Activated B cell treated with CpG ODN at 0.5 μM for 24 hours (primary cell): ENCODE data around the gene KRTAP5-2. TPM values are rescaled to one million over a fixed set of nuclear protein-coding genes. Genes with fewer than 3 reads are reported as not detected.

ENCODE experiments used
- ATAC-seq: fragments of 200-7000 bp; cut with Tn5 transposase; one replicate; pipeline ENCODE4 v1.10.0; 2021; ENCODE audit warnings: low read depth, mild to moderate bottlenecking, moderate library complexity
- CTCF ChIA-PET: fragments of 350-600 bp; sonication (Branson Sonifier 250); formaldehyde crosslinking; loops from one replicate; lab custom pipeline; 2021; ENCODE audit warnings: antibody characterized with exemption; lab: Charles Lee
- POLR2A ChIA-PET: fragments of 350-600 bp; sonication (Branson Sonifier 250); formaldehyde crosslinking; loops from one replicate; lab custom pipeline; 2021; ENCODE audit warnings: antibody characterized with exemption; lab: Charles Lee
- DNase-seq: peaks from one replicate; pipeline ENCODE4 v3.0.0; 2022
- H3K27ac Mint-ChIP-seq: one replicate; pipeline ENCODE4 v1.8.0; 2020; ENCODE audit warnings: mixed read lengths
- H3K27me3 Mint-ChIP-seq: one replicate; pipeline ENCODE4 v1.8.0; 2021; ENCODE audit warnings: mixed read lengths
- H3K36me3 Mint-ChIP-seq: one replicate; pipeline ENCODE4 v1.8.0; 2021; ENCODE audit warnings: low read depth, mixed read lengths
- H3K4me1 Mint-ChIP-seq: one replicate; pipeline ENCODE4 v1.8.0; 2021; ENCODE audit warnings: mixed read lengths
- H3K4me3 Mint-ChIP-seq: one replicate; pipeline ENCODE4 v1.8.0; 2020; ENCODE audit warnings: mild to moderate bottlenecking, mixed read lengths
- H3K9me3 Mint-ChIP-seq: one replicate; pipeline ENCODE4 v1.8.0; 2020; ENCODE audit warnings: mixed read lengths
- intact Hi-C: fragments of 100-400 bp; cut with micrococcal nuclease; formaldehyde crosslinking; loops from one replicate; pipeline ENCODE4 v1.15.1; 2024
- total RNA-seq: library from RNA; stranded (reverse); gene quantifications from 2 replicates; pipeline ENCODE4 v1.2.3, GENCODE V29; 2022
- TF ChIP-seq, protein P1 (sequence below): fragments of 200-600 bp; IDR thresholded peaks from one replicate; pipeline ENCODE4 v1.8.0; 2022; ENCODE audit warnings: antibody characterized with exemption, mild to moderate bottlenecking

The KRTAP5-2 gene
- total RNA-seq, 1 donor from 2014 or later, result not detected

GRCh38 chr11:1639102-1639620 lies 41.1 kb upstream of the KRTAP5-2 start:
- H3K4me3 Mint-ChIP-seq, result no peak overlapping the region
- H3K27me3 Mint-ChIP-seq, result peaks cover 20% of the 10 kb centered on the region
- POLR2A ChIA-PET, result no interaction called here
- H3K4me1 Mint-ChIP-seq, result peaks cover 2% of the 10 kb centered on the region
- no peaks in the 10 kb centered on the region for H3K9me3 Mint-ChIP-seq
- intact Hi-C loops, result no loop called here
- TF ChIP-seq, protein P1, sequence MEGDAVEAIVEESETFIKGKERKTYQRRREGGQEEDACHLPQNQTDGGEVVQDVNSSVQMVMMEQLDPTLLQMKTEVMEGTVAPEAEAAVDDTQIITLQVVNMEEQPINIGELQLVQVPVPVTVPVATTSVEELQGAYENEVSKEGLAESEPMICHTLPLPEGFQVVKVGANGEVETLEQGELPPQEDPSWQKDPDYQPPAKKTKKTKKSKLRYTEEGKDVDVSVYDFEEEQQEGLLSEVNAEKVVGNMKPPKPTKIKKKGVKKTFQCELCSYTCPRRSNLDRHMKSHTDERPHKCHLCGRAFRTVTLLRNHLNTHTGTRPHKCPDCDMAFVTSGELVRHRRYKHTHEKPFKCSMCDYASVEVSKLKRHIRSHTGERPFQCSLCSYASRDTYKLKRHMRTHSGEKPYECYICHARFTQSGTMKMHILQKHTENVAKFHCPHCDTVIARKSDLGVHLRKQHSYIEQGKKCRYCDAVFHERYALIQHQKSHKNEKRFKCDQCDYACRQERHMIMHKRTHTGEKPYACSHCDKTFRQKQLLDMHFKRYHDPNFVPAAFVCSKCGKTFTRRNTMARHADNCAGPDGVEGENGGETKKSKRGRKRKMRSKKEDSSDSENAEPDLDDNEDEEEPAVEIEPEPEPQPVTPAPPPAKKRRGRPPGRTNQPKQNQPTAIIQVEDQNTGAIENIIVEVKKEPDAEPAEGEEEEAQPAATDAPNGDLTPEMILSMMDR, result no peak
- no peak for ATAC-seq
- CTCF ChIA-PET, result interaction anchor here (2.2 to 2.3 kb wide), 2 partner anchors 8 to 13 kb away, joined by 11 to 13 read pairs; no protein-coding TSS in a partner anchor
- no peak for DNase-seq
- H3K27ac Mint-ChIP-seq, result no peak overlapping the region
- no peaks in the 10 kb centered on the region for H3K36me3 Mint-ChIP-seq

DNA sequence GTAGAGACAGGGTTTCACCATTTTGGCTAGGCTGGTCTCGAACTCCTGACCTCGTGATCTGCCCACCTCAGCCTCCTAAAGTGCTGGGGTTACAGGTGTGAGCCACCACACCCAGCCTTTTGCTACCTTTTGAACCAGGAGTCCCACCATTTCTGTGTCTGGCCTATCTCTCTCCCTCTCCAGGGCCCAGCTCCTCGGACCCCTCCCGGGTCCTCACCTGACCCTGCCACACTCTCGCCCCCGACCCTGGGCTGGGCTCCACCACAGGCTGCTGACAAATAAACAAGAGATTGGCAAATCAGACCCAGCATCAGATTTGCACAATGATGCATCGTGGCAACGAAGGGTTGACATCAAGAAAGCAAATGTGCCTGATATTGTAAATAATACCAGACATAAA lies 40.2 kb upstream of the KRTAP5-2 start:
- Mint-ChIP-seq H3K36me3 (no peaks in the 10 kb centered on the region), H3K9me3 (no peaks in the 10 kb centered on the region), H3K27ac (no peak overlapping the region), H3K27me3 (peaks cover 22% of the 10 kb centered on the region), H3K4me3 (no peak overlapping the region), H3K4me1 (peaks cover 2% of the 10 kb centered on the region)
- DNase-seq (no peak), ATAC-seq (no peak)
- TF ChIP-seq, protein P1, result no peak
- POLR2A ChIA-PET, result no interaction called here
- CTCF ChIA-PET, result no interaction called here
- intact Hi-C loops, result no loop called here

DNA sequence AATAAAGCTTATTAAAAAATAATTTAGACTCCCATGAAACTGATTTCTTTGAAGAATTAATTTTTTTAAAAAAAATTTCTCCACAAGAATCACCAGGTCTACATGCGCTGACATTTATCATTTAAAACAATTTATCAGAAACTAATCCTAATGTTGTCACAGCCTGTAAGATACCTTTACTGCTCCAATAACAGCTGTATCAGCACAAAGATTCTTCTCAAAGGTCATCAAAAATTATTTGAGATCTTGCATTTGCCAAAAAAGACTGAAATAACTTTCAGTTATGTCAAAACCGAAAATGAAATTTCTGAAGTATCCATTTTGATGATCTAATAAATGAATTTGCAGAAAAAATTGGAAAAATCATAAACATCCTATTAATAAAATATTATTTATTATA lies 39.5 kb upstream of the KRTAP5-2 start:
- Mint-ChIP-seq H3K27me3 (peaks cover 26% of the 10 kb centered on the region), H3K27ac (no peak overlapping the region), H3K4me3 (no peak overlapping the region), H3K9me3 (no peaks in the 10 kb centered on the region), H3K36me3 (no peaks in the 10 kb centered on the region), H3K4me1 (peaks cover 2% of the 10 kb centered on the region)
- TF ChIP-seq, protein P1, result no peak
- ChIA-PET CTCF (no interaction called here), POLR2A (no interaction called here)
- ATAC-seq (no peak), DNase-seq (no peak)
- intact Hi-C loops, result no loop called here

DNA sequence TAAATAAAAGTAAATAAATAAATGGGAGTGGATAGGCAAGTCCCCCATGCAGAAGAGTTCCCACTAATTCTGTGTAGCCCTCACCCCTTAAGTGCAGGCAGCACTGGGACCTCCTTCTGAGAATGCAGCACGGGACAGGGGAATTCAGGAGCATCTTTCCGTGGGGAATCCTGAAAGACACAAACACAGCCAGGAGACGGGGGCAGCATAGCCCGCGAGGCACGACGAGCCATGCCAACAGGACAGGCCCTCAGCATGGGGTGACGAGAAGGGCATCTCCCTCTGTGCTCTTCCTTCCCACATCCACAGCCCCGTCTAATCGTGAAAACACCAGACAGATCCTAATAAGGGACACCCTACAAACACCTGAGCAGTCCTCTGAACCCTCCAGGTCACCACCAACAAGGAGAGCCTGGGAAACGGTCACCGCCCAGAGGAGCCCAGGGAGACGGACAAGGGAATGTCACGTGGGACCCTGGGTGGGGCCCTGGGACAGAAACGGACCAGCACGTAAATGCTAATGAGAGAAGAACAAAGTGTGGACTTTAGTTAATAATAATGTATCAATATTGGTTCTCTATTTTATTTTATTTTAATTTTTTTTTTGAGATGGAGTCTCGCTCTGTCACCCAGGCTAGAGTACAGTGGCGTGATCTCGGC lies 38.3 kb upstream of the KRTAP5-2 start:
- no peak overlapping the region for H3K27ac Mint-ChIP-seq
- POLR2A ChIA-PET, result no interaction called here

DNA sequence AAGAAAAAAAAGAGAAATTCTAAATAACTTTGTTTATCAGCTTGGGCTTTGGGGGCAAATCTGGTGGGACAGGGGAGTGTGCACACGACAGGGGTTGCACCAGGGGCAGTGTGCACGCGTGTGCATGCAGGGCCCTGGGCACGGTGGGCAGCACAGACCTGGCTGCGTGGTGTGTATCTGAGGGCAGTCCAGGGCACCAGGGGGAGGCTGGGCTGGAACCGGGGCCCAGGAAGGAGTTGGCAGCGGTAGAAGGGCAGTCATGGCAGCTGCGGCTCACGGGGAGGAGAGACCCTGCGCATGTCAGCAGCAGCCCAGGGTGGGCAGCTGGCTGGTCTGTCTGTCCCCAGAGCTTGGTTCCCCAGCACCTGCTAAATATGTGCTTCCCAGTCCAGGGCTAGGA lies 35.8 kb upstream of the KRTAP5-2 start:
- H3K27ac Mint-ChIP-seq, result no peak overlapping the region
- intact Hi-C loops, result no loop called here
- no peaks in the 10 kb centered on the region for H3K36me3 Mint-ChIP-seq
- H3K4me3 Mint-ChIP-seq, result no peak overlapping the region
- TF ChIP-seq, protein P1, result no peak
- ChIA-PET CTCF (no interaction called here), POLR2A (no interaction called here)
- H3K9me3 Mint-ChIP-seq, result no peaks in the 10 kb centered on the region
- ATAC-seq (no peak), DNase-seq (no peak)
- H3K4me1 Mint-ChIP-seq, result peaks cover 2% of the 10 kb centered on the region
- peaks cover 30% of the 10 kb centered on the region for H3K27me3 Mint-ChIP-seq

More for the DNA sequence above, 38.3 kb upstream of the KRTAP5-2 start:
- peaks cover 31% of the 10 kb centered on the region for H3K27me3 Mint-ChIP-seq
- H3K4me3 Mint-ChIP-seq, result no peak overlapping the region
- intact Hi-C loops, result no loop called here
- no peaks in the 10 kb centered on the region for H3K9me3 Mint-ChIP-seq
- H3K36me3 Mint-ChIP-seq, result no peaks in the 10 kb centered on the region
- CTCF ChIA-PET, result no interaction called here
- TF ChIP-seq, protein P1, result no peak
- DNase-seq (no peak), ATAC-seq (no peak)
- H3K4me1 Mint-ChIP-seq, result peaks cover 2% of the 10 kb centered on the region
